Measurements from ENCODE around the gene GREB1. TPM values are rescaled to one million over a fixed set of nuclear protein-coding genes. Genes with fewer than 3 reads are reported as not detected.

The GREB1 gene
- total and polyA plus RNA-seq, 9 donors, result 104 to 723 (median 232) TPM

- Histone ChIP-seq H3K27me3 (no peaks in the 10 kb centered on the region), H3K27ac (peak overlapping the region in 1 of 2 donors; percentile 37), H3K4me3 (no peak overlapping the region), H3K36me3 (no peaks in the 10 kb centered on the region), H3K9me3 (no peaks in the 10 kb centered on the region), H3K4me1 (ENCODE audit: insufficient read depth) (peaks cover 24% of the 10 kb centered on the region)
- DNase-seq, result no peak
- intact Hi-C loops (cut with DNase I), result no loop called here
- no peak for TF ChIP-seq CTCF (IDR thresholded peaks at IDR 0.05)
- no peak for TF ChIP-seq EP300 (IDR thresholded peaks at IDR 0.05)
- TF ChIP-seq POLR2A (IDR thresholded peaks at IDR 0.05), result no peak
- WGBS, 3 donors, result 58 to 77% (median 76%) methylated on average over 3 of the region's 3 CpGs
Measured at GRCh38 chr2:11520092-11520693, 13.7 kb upstream of the GREB1 start.

- Histone ChIP-seq H3K9me3 (no peaks in the 10 kb centered on the region), H3K27ac (peak overlapping the region in 1 of 2 donors; percentile 53), H3K36me3 (no peaks in the 10 kb centered on the region), H3K4me1 (ENCODE audit: insufficient read depth) (peaks cover 28% of the 10 kb centered on the region), H3K4me3 (no peak overlapping the region), H3K27me3 (no peaks in the 10 kb centered on the region)
- 51 to 65% (median 58%) methylated on average over 8 of the region's 8 CpGs for WGBS, 3 donors
- no peak for TF ChIP-seq CTCF (IDR thresholded peaks at IDR 0.05)
- no peak for TF ChIP-seq EP300 (IDR thresholded peaks at IDR 0.05)
- no peak for TF ChIP-seq POLR2A (IDR thresholded peaks at IDR 0.05)
- DNase-seq, result peak in 1 of 5 donors; percentile 11
- intact Hi-C loops (cut with DNase I), result no loop called here
Measured at GRCh38 chr2:11521775-11522174, 12.1 kb upstream of the GREB1 start.

GRCh38 chr2:11524470-11524869 lies 9.4 kb upstream of the GREB1 start:
- peaks cover 26% of the 10 kb centered on the region for H3K4me1 ChIP-seq (ENCODE audit: insufficient read depth)
- intact Hi-C loops (cut with DNase I), result no loop called here
- no peaks in the 10 kb centered on the region for H3K27me3 ChIP-seq
- TF ChIP-seq POLR2A (IDR thresholded peaks at IDR 0.05), result no peak
- TF ChIP-seq CTCF (IDR thresholded peaks at IDR 0.05), result peak in 1 of 3 donors; percentile 47
- no peak for TF ChIP-seq EP300 (IDR thresholded peaks at IDR 0.05)
- DNase-seq, result peak in 3 of 5 donors; percentile 59 to 68 (median 64)
- no peaks in the 10 kb centered on the region for H3K36me3 ChIP-seq
- no peaks in the 10 kb centered on the region for H3K9me3 ChIP-seq
- WGBS, 3 donors, result 1 to 7% (median 3%) methylated on average over 2 of the region's 2 CpGs
- peak overlapping the region in 1 of 2 donors; percentile 79 for H3K27ac ChIP-seq
- no peak overlapping the region for H3K4me3 ChIP-seq

GRCh38 chr2:11525762-11526161 lies 8.1 kb upstream of the GREB1 start:
- TF ChIP-seq POLR2A (IDR thresholded peaks at IDR 0.05) (no peak), CTCF (IDR thresholded peaks at IDR 0.05) (no peak), EP300 (IDR thresholded peaks at IDR 0.05) (no peak)
- H3K9me3 ChIP-seq, result no peaks in the 10 kb centered on the region

More at GRCh38 chr2:11525762-11526161, 8.1 kb upstream of the GREB1 start:
- Histone ChIP-seq H3K36me3 (no peaks in the 10 kb centered on the region), H3K27me3 (no peaks in the 10 kb centered on the region), H3K4me1 (ENCODE audit: insufficient read depth) (peaks cover 29% of the 10 kb centered on the region), H3K4me3 (no peak overlapping the region), H3K27ac (peak overlapping the region in 1 of 2 donors; percentile 79)
- peak in 2 of 5 donors; percentile 20 to 36 for DNase-seq
- 84 to 93% (median 89%) methylated on average over 7 of the region's 7 CpGs for WGBS, 3 donors
- intact Hi-C loops (cut with DNase I), result no loop called here

All from ovary (tissue), 9 donors.